Stimulated activated CD4-positive, alpha-beta T cell treated with anti-CD3 and anti-CD28 coated beads, Interleukin-1b, Interleukin-23, amount 100 ng/mL, for 24 hours (primary cell): Measurements from ENCODE around the gene CALN1.

ENCODE experiments used
- DNase-seq, 4 experiments: peaks; one replicate each; pipeline ENCODE4 v3.0.0-alpha.2; 2020; ENCODE audit warnings: low read depth in 4 of 4, low spot score in 1 of 4

The CALN1 gene

GRCh38 chr7:72048420-72048819, 363.7 kb downstream of the CALN1 start:
- no peak for DNase-seq

GRCh38 chr7:72042855-72043254, 369.3 kb downstream of the CALN1 start:
- no peak for DNase-seq

GRCh38 chr7:72040641-72041040, 371.5 kb downstream of the CALN1 start:
- no peak for DNase-seq

- DNase-seq = no peak
Observed at GRCh38 chr7:72039460-72039859, 372.7 kb downstream of the CALN1 start.

GRCh38 chr7:72038022-72038732, 374.0 kb downstream of the CALN1 start:
- no peak for DNase-seq

- DNase-seq = no peak
Observed at GRCh38 chr7:72037516-72037915, 374.6 kb downstream of the CALN1 start.

GRCh38 chr7:72035266-72035665, 376.9 kb downstream of the CALN1 start:
- DNase-seq = no peak

- no peak for DNase-seq
Observed at GRCh38 chr7:72032934-72033333, 379.2 kb downstream of the CALN1 start.

GRCh38 chr7:72030994-72031667, 381.0 kb downstream of the CALN1 start:
- DNase-seq = no peak

- no peak for DNase-seq
Observed at GRCh38 chr7:72028267-72028666, 383.9 kb downstream of the CALN1 start.

GRCh38 chr7:72025381-72025960, 386.7 kb downstream of the CALN1 start:
- DNase-seq = no peak

GRCh38 chr7:72023926-72024325, 388.2 kb downstream of the CALN1 start:
- DNase-seq = no peak

- no peak for DNase-seq
Observed at GRCh38 chr7:72021716-72022115, 390.4 kb downstream of the CALN1 start.

GRCh38 chr7:72020311-72020710, 391.8 kb downstream of the CALN1 start:
- no peak for DNase-seq

GRCh38 chr7:72019436-72019835, 392.7 kb downstream of the CALN1 start:
- DNase-seq = no peak

- no peak for DNase-seq
Observed at GRCh38 chr7:72017756-72018155, 394.4 kb downstream of the CALN1 start.

- DNase-seq = no peak
Observed at GRCh38 chr7:72016574-72016973, 395.6 kb downstream of the CALN1 start.

- DNase-seq = no peak
Observed at GRCh38 chr7:72015136-72015535, 397.0 kb downstream of the CALN1 start.

- DNase-seq = no peak
Observed at GRCh38 chr7:72007018-72007417, 405.1 kb downstream of the CALN1 start.

- DNase-seq = no peak
Observed at GRCh38 chr7:72003236-72003635, 408.9 kb downstream of the CALN1 start.

GRCh38 chr7:71996141-71996540, 416.0 kb downstream of the CALN1 start:
- DNase-seq = no peak

- no peak for DNase-seq
Observed at GRCh38 chr7:71995111-71995510, 417.0 kb downstream of the CALN1 start.
